SU-DHL-6 (cell line): ENCODE data around the gene PACS2.

Source experiments
- CTCF ChIP-seq: fragments of 200-600 bp; sonication (generic); IDR thresholded peaks from one replicate; pipeline ENCODE4 v1.5.1; 2017; ENCODE audit warnings: antibody characterized with exemption, mild to moderate bottlenecking, low read length, moderate library complexity; ENCODE audit not compliant: insufficient read depth, poor library complexity, severe bottlenecking
- EZH2phosphoT487 ChIP-seq: fragments of 200-600 bp; sonication (generic), shearing (Covaris generic); conservative IDR thresholded peaks from 2 replicates; pipeline ENCODE4 v1.6.1; 2018; ENCODE audit warnings: mild to moderate bottlenecking, antibody characterized with exemption, low read length, moderate library complexity, mixed read lengths

- TF ChIP-seq CTCF: no peak
- no peak for TF ChIP-seq EZH2phosphoT487
Observed at GRCh38 chr14:105385698-105386365, 71.3 kb downstream of the PACS2 start.
